Subcutaneous abdominal adipose tissue (tissue), 5 donors: ENCODE data around the gene KATNIP.

Experiments used
- H3K27ac ChIP-seq: one replicate; pipeline ENCODE4 v1.7.0; 2013; ENCODE audit warnings: low read depth, mild to moderate bottlenecking, inconsistent platforms, low read length, moderate library complexity
- H3K27me3 ChIP-seq, 5 donors: one replicate each; pipeline ENCODE4 v1.7.0; 2013; ENCODE audit warnings: low read length in 5 of 5, inconsistent platforms in 1 of 5; ENCODE audit not compliant: control insufficient read depth in 5 of 5, insufficient read depth in 4 of 5
- H3K36me3 ChIP-seq, 5 donors: one replicate each; pipeline ENCODE4 v1.7.0; 2013; ENCODE audit warnings: low read length in 5 of 5; ENCODE audit not compliant: control insufficient read depth in 5 of 5, insufficient read depth in 5 of 5
- H3K4me1 ChIP-seq, 5 donors: one replicate each; pipeline ENCODE4 v1.7.0; 2013; ENCODE audit warnings: low read length in 5 of 5, mild to moderate bottlenecking in 3 of 5, moderate library complexity in 1 of 5; ENCODE audit not compliant: control insufficient read depth in 5 of 5, insufficient read depth in 5 of 5
- H3K4me3 ChIP-seq, 5 donors: one replicate each; pipeline ENCODE4 v1.7.0; 2013; ENCODE audit warnings: low read length in 5 of 5, low read depth in 1 of 5
- H3K9ac ChIP-seq, 5 donors: one replicate each; pipeline ENCODE4 v1.7.0; 2013; ENCODE audit warnings: low read length in 5 of 5, mild to moderate bottlenecking in 4 of 5, moderate library complexity in 3 of 5
- H3K9me3 ChIP-seq, 5 donors: one replicate each; pipeline ENCODE4 v1.7.0; 2013; ENCODE audit warnings: low read length in 5 of 5; ENCODE audit not compliant: control insufficient read depth in 5 of 5
- donor health status: healthy.
- donor health status: healthy.
- donor health status: healthy.
- donor health status: healthy.
- donor health status: healthy.

KATNIP gene

DNA sequence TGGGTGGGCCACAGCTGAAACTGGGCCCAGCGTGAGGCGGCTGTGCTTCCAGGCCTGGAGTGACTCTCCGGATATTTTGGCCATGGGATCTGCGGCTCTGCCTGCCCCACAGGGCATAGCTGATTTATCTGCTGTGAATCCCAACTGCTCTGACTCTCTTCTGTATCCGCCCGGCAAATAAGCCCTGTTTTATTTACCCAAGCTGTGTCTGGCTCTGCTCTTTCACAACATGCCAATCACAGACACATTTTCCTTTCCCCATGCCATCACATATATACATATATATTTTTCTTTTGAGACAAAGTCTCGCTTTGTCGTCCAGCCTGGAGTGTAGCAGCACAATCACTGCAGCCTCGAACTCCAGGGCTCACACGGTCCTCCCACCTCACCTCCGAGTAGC, 33.6 kb upstream of the KATNIP start:
- Histone ChIP-seq H3K27me3 (no peaks in the 10 kb centered on the region), H3K4me1 (peaks cover 0 to 10% (median 7%) of the 10 kb centered on the region in 5 donors), H3K27ac (no peak overlapping the region), H3K4me3 (no peak overlapping the region), H3K9me3 (no peaks in the 10 kb centered on the region), H3K9ac (no peak overlapping the region), H3K36me3 (peaks cover 6 to 81% (median 51%) of the 10 kb centered on the region in 5 donors)

DNA sequence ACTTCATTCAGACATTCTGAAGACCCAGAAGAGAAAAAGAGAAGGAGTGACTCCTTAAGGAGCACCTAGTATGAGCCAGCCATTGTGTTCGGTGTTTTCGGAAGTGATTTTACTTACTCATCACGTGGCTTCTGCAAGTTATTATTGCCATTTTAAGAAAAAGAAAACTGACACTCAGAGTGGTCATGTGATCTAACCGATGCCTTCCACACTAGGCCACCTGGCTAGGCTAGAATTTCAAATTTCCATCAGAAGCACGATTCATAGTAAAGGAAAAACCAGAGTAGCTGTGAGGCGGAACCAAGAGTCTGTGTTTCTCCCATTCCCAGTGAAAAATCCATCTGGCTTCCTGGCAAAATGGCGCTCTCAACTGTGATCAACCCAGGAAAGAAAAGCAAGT, 32.3 kb upstream of the KATNIP start:
- Histone ChIP-seq H3K9ac (no peak overlapping the region), H3K27me3 (no peaks in the 10 kb centered on the region), H3K27ac (no peak overlapping the region), H3K36me3 (peaks cover 3 to 71% (median 42%) of the 10 kb centered on the region in 5 donors), H3K4me3 (no peak overlapping the region), H3K9me3 (no peaks in the 10 kb centered on the region), H3K4me1 (peaks cover 0 to 12% (median 7%) of the 10 kb centered on the region in 5 donors)

DNA sequence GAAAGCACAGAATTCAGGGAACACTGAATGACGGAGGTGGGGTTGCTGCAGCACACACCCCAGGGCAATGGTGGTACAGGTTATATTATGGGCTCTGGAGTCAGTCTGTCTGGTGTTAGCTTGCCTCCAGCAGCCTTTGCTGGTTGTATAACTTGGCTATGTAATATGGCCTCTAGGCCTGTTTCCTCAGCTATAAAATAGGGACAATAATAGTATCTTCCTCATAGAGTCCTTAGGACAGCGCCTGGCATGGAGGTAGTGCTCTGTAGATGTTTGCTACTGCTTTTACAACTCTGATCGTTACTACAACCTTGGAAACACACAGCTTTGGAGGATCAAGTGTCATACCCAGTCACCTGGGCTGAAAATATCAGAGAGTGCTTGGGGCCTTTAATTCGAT, 31.7 kb upstream of the KATNIP start:
- Histone ChIP-seq H3K4me1 (peaks cover 0 to 12% (median 7%) of the 10 kb centered on the region in 5 donors), H3K27me3 (no peaks in the 10 kb centered on the region), H3K27ac (no peak overlapping the region), H3K36me3 (peaks cover 3 to 68% (median 42%) of the 10 kb centered on the region in 5 donors), H3K4me3 (no peak overlapping the region), H3K9me3 (no peaks in the 10 kb centered on the region), H3K9ac (no peak overlapping the region)

DNA sequence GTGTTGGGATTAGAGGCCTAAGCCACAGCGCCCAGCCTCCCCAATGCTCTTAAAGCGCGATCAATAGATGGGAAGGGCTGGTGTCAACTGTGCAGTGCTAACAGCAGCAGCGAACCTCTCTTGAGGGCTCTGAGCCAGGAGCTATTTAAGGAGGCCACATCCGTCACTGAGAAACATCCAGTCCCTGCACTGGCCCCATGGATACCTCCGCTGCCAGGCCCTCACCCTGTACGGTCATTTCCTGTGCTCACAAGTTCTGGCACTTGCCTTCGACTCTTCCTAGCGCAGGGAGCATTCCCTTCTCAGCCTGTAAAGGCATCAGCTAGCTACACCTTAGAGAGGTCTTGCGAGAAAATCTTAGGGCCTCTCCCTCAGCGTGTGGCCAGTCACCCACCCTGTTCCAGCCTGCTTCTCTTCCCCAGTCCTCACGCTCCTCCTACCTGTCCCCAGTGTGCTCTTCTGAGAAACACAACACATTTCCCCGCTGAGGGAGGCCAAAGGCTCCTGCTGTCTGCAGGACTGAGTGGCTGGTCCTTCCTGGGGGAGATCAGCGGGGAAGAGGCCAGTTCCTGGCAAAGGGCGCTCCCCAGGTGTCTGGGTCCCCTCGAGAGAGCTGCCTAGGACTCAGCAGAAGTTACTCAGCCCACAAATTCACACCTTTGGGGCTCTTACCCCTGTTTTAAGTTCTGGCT, 28.8 kb upstream of the KATNIP start:
- H3K9me3 ChIP-seq = peaks cover 0 to 7% (median 3%) of the 10 kb centered on the region in 5 donors
- H3K36me3 ChIP-seq = peaks cover 12 to 72% (median 54%) of the 10 kb centered on the region in 5 donors
- peak overlapping the region; percentile 3 for H3K27ac ChIP-seq
- no peak overlapping the region for H3K4me3 ChIP-seq
- no peaks in the 10 kb centered on the region for H3K27me3 ChIP-seq
- peak overlapping the region in 1 of 5 donors; percentile 51 for H3K9ac ChIP-seq
- H3K4me1 ChIP-seq = peaks cover 0 to 12% (median 7%) of the 10 kb centered on the region in 5 donors

DNA sequence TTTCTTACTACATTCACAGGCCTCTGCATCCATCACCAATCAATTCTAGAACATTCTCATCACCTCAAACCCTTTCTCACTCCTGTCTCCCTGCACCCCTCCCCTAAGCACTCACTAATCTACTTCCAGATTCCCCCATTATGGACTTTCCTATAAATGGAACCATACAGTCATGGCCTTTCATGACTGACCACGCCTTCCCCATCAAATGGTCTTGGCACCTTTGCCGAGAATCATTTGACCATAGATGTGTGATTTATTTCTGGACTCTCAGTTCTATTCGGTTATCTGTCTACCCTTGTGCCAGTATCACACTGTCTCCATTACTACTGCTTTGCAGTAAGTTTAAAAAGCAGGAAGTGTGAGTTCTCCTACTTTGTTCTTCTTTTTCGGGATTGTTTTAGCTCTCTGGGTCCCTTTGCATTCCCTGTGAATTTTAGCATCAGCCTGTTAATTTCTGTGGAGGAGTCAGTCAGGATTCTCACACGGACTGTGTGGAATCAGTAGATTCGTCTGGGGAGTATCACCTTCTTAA, 27.7 kb upstream of the KATNIP start:
- Histone ChIP-seq H3K4me1 (peaks cover 0 to 12% (median 7%) of the 10 kb centered on the region in 5 donors), H3K27ac (no peak overlapping the region), H3K4me3 (no peak overlapping the region), H3K9ac (no peak overlapping the region), H3K9me3 (peaks cover 0 to 7% (median 3%) of the 10 kb centered on the region in 5 donors), H3K27me3 (no peaks in the 10 kb centered on the region), H3K36me3 (peaks cover 17 to 73% (median 59%) of the 10 kb centered on the region in 5 donors)

DNA sequence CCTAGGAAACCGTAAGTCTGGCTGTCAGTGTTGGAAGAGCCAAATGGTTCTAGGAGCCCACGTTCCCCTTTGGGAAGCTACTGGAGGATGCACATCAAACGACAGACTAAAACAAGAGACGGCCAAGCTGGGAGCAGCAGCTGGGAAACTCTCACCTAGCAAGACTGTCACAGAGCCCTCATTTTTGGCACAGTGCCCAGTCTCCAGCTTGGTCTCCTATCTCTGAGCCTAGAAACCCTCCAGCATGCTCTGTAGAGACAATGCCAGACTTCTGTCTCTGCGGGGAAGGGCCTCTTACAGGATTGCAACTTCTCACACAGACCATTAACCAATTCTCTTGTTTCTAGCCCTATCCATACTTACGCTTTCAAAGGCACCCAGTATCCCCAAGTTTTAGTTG, 23.8 kb upstream of the KATNIP start:
- Histone ChIP-seq H3K9ac (no peak overlapping the region), H3K36me3 (peaks cover 22 to 85% (median 72%) of the 10 kb centered on the region in 5 donors), H3K27ac (no peak overlapping the region), H3K9me3 (peaks cover 0 to 7% (median 3%) of the 10 kb centered on the region in 5 donors), H3K27me3 (no peaks in the 10 kb centered on the region), H3K4me3 (no peak overlapping the region), H3K4me1 (peaks cover 0 to 3% (median 2%) of the 10 kb centered on the region in 5 donors)

DNA sequence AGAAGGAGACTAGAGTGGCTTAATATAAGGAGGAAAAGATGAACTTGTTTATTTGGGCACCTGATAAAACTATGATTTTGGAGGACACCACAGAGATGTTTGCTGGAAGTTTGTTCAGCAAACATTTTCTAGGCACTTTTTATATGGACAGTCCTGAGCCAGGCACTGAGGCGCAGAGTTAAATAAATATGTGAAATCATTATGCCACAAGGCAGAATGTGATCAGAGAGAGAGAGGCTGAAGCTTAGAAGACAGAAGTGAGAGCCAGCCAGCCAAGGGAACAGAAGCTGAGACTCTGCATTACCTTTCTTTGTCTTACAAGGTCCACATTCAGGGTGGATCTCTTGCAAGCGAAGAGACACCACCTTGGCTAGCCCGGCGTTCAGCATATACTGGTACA, 21.6 kb upstream of the KATNIP start:
- H3K9ac ChIP-seq = no peak overlapping the region
- no peaks in the 10 kb centered on the region for H3K27me3 ChIP-seq
- no peaks in the 10 kb centered on the region for H3K4me1 ChIP-seq
- peaks cover 19 to 100% (median 90%) of the 10 kb centered on the region in 5 donors for H3K36me3 ChIP-seq
- peaks cover 0 to 7% (median 3%) of the 10 kb centered on the region in 5 donors for H3K9me3 ChIP-seq
- H3K4me3 ChIP-seq = no peak overlapping the region
- H3K27ac ChIP-seq = no peak overlapping the region

DNA sequence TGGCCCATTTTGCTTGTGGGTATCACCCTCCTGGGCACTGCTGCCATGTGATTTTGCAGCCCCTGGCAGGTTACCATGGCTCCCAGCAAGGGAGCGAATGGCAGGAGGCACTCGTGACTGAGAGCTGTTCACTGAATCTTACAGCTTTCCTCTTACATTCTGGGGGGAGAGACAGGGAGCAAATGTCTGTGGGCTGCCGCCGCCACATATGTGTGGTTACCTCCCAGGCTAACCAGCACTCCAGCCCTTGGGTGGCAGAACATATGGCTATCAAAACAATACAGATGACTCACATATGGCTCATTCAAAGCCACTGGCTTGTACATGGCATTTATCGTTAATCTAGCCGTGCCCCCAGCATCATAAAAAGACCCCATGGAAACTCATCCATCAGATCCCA, 20.0 kb upstream of the KATNIP start:
- no peak overlapping the region for H3K27ac ChIP-seq
- no peak overlapping the region for H3K4me3 ChIP-seq
- H3K9ac ChIP-seq = no peak overlapping the region
- H3K27me3 ChIP-seq = no peaks in the 10 kb centered on the region
- H3K4me1 ChIP-seq = no peaks in the 10 kb centered on the region
- H3K9me3 ChIP-seq = peaks cover 0 to 6% (median 3%) of the 10 kb centered on the region in 5 donors
- H3K36me3 ChIP-seq = peaks cover 19 to 97% (median 91%) of the 10 kb centered on the region in 5 donors

DNA sequence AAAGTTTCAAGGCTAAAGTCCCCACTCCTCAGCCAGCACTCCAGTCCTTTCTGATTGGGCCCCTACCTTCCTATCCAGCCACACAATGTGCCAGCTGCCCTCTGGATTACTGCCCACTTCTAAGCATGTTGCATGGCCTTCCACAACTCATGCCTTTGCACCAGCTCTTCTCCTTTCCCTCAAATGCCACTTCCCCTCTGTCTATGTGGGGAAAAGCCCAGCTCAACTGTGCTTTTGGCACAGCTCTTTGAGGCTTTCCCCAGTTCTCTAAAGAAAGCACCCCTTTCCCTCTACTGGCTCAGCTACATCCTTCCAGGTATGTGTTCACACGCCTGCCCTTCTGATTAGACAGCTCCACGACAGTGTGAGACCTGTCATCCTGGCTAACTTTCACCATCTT, 18.8 kb upstream of the KATNIP start:
- H3K36me3 ChIP-seq = peaks cover 13 to 97% (median 85%) of the 10 kb centered on the region in 5 donors

More for the DNA sequence above, 18.8 kb upstream of the KATNIP start:
- H3K4me1 ChIP-seq = no peaks in the 10 kb centered on the region
- H3K27ac ChIP-seq = no peak overlapping the region
- no peak overlapping the region for H3K4me3 ChIP-seq
- H3K9ac ChIP-seq = no peak overlapping the region
- no peaks in the 10 kb centered on the region for H3K27me3 ChIP-seq
- no peaks in the 10 kb centered on the region for H3K9me3 ChIP-seq
